HCT116 (cell line): ENCODE results near the gene DHX40.

ENCODE experiments used
- ELF1 ChIP-seq: IDR thresholded peaks from 2 replicates; pipeline ENCODE4 v1.6.1; 2012; ENCODE audit warnings: low read depth, borderline replicate concordance
- EZH2 ChIP-seq: fragments of 200-600 bp; sonication (generic); IDR thresholded peaks from 2 replicates; pipeline ENCODE4 v1.6.1; 2017; ENCODE audit warnings: antibody characterized with exemption, mixed run types
- FOSL1 ChIP-seq: IDR thresholded peaks from 2 replicates; pipeline ENCODE4 v1.6.1; 2012; ENCODE audit warnings: low read depth
- POLR2A ChIP-seq: IDR thresholded peaks from 2 replicates; pipeline ENCODE4 v1.7.0; 2011; ENCODE audit warnings: borderline replicate concordance; ENCODE audit not compliant: insufficient read depth, insufficient read length; ENCODE audit errors: extremely low read depth
- POLR2AphosphoS5 ChIP-seq: IDR thresholded peaks from 2 replicates; pipeline ENCODE4 v1.6.1; 2011; ENCODE audit warnings: mild to moderate bottlenecking, low read depth, low read length, moderate library complexity
- SIN3A ChIP-seq: IDR thresholded peaks from 2 replicates; pipeline ENCODE4 v1.6.1; 2012; ENCODE audit warnings: low read depth
- SRF ChIP-seq: IDR thresholded peaks from 2 replicates; pipeline ENCODE4 v1.6.1; 2012; ENCODE audit warnings: low read depth
- YY1 ChIP-seq: IDR thresholded peaks from 2 replicates; pipeline ENCODE4 v1.6.1; 2011; ENCODE audit warnings: low read length, low read depth, moderate library complexity, mild to moderate bottlenecking; ENCODE audit not compliant: insufficient replicate concordance; ENCODE audit errors: extremely low read depth
- ZNF274 ChIP-seq: fragments of 200-500 bp; sonication (Bioruptor generic); IDR thresholded peaks from 2 replicates; pipeline ENCODE4 v1.6.1; 2014; ENCODE audit warnings: mild to moderate bottlenecking, low read depth, low read length, inconsistent platforms
- TF ChIP-seq, protein P1 (sequence below), 3 experiments: fragments of 200-600 bp in 1 of 3; sonication (generic) in 1 of 3; IDR thresholded peaks in 2 of 3; conservative IDR thresholded peaks in 1 of 3; 2 replicates each; pipeline ENCODE4 v1.5.1; 2012 to 2017; ENCODE audit warnings: low read depth in 2 of 3, low read length in 2 of 3, antibody characterized with exemption in 1 of 3, borderline replicate concordance in 1 of 3, control low read depth in 1 of 3, mild to moderate bottlenecking in 1 of 3, mixed read lengths in 1 of 3, mixed run types in 1 of 3, moderate library complexity in 1 of 3; ENCODE audit not compliant: insufficient read depth in 1 of 3
- TF ChIP-seq, protein P2 (sequence below): IDR thresholded peaks from 2 replicates; pipeline ENCODE4 v1.6.1; 2012
- TF ChIP-seq, protein P3 (sequence below): IDR thresholded peaks from 2 replicates; pipeline ENCODE4 v1.6.1; 2012; ENCODE audit warnings: low read depth

DNA sequence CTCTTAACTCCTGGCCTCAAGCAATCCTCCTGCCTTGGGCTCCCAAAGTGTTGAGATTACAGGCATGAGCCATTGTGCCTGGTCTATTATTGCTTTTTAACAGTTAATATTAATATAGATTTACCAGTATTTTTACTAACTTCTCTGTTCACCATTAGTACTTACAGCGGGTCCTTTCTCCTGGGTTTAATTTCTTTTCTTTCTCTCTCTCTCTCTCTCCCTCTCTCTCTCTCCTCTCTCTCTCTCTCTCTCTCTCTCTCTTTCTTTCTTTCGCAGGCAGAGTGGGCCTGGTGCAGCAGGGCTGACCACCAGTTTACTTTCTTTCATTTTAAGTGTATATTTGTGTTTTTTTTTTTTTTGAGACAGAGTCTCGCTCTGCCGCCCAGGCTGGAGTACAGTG lies 14.7 kb upstream of the DHX40 start:
- TF ChIP-seq, protein P1, sequence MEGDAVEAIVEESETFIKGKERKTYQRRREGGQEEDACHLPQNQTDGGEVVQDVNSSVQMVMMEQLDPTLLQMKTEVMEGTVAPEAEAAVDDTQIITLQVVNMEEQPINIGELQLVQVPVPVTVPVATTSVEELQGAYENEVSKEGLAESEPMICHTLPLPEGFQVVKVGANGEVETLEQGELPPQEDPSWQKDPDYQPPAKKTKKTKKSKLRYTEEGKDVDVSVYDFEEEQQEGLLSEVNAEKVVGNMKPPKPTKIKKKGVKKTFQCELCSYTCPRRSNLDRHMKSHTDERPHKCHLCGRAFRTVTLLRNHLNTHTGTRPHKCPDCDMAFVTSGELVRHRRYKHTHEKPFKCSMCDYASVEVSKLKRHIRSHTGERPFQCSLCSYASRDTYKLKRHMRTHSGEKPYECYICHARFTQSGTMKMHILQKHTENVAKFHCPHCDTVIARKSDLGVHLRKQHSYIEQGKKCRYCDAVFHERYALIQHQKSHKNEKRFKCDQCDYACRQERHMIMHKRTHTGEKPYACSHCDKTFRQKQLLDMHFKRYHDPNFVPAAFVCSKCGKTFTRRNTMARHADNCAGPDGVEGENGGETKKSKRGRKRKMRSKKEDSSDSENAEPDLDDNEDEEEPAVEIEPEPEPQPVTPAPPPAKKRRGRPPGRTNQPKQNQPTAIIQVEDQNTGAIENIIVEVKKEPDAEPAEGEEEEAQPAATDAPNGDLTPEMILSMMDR (IDR thresholded peaks at IDR 0.05 in 2 of 3, conservative IDR thresholded peaks at IDR 0.05 in 1 of 3; ENCODE audit: borderline replicate concordance in 1 of 3, insufficient read depth in 1 of 3, low read depth in 2 of 3, low read length in 2 of 3) = no peak
- TF ChIP-seq, protein P2, sequence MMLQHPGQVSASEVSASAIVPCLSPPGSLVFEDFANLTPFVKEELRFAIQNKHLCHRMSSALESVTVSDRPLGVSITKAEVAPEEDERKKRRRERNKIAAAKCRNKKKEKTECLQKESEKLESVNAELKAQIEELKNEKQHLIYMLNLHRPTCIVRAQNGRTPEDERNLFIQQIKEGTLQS = no peak
- TF ChIP-seq SIN3A (no peak), ZNF274 (no peak), SRF (no peak), YY1 (no peak), POLR2AphosphoS5 (no peak), EZH2 (no peak), FOSL1 (no peak), ELF1 (no peak), POLR2A (no peak)
- TF ChIP-seq, protein P3, sequence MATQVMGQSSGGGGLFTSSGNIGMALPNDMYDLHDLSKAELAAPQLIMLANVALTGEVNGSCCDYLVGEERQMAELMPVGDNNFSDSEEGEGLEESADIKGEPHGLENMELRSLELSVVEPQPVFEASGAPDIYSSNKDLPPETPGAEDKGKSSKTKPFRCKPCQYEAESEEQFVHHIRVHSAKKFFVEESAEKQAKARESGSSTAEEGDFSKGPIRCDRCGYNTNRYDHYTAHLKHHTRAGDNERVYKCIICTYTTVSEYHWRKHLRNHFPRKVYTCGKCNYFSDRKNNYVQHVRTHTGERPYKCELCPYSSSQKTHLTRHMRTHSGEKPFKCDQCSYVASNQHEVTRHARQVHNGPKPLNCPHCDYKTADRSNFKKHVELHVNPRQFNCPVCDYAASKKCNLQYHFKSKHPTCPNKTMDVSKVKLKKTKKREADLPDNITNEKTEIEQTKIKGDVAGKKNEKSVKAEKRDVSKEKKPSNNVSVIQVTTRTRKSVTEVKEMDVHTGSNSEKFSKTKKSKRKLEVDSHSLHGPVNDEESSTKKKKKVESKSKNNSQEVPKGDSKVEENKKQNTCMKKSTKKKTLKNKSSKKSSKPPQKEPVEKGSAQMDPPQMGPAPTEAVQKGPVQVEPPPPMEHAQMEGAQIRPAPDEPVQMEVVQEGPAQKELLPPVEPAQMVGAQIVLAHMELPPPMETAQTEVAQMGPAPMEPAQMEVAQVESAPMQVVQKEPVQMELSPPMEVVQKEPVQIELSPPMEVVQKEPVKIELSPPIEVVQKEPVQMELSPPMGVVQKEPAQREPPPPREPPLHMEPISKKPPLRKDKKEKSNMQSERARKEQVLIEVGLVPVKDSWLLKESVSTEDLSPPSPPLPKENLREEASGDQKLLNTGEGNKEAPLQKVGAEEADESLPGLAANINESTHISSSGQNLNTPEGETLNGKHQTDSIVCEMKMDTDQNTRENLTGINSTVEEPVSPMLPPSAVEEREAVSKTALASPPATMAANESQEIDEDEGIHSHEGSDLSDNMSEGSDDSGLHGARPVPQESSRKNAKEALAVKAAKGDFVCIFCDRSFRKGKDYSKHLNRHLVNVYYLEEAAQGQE = no peak
